PC-3 (cell line): Measurements from ENCODE around the gene TSPYL4. TPM values are rescaled to one million over a fixed set of nuclear protein-coding genes. Genes with fewer than 3 reads are reported as not detected.

Experiments used
- ATAC-seq: fragments of 200-7000 bp; cut with Tn5 transposase; 2 replicates; pipeline ENCODE4 v1.9.1; 2020; ENCODE audit warnings: mild to moderate bottlenecking, moderate library complexity
- BruUV-seq: library from RNA; stranded (reverse); fragments of 400-500 nt; replicated peaks from 2 replicates; lab custom pipeline; 2021; lab: Mats Ljungman, UMichigan
- CTCF ChIA-PET: fragments of 300-600 bp; sonication (Branson Sonifier 250); formaldehyde crosslinking; loops from one replicate; lab custom pipeline; 2022; ENCODE audit warnings: antibody characterized with exemption; lab: Charles Lee
- POLR2A ChIA-PET: fragments of 300-600 bp; sonication (Branson Sonifier 250); formaldehyde crosslinking; loops from one replicate; lab custom pipeline; 2022; ENCODE audit warnings: antibody characterized with exemption; ENCODE audit not compliant: unreplicated experiment; lab: Charles Lee
- DNase-seq: peaks from one replicate; pipeline ENCODE4 v3.0.0-alpha.2; 2015
- H2AFZ ChIP-seq: fragments of 300-600 bp; sonication (generic); 2 replicates; pipeline ENCODE4 v1.6.0; 2016; ENCODE audit warnings: antibody characterized with exemption, low read length
- H3F3A ChIP-seq: fragments of 300-600 bp; sonication (generic); one replicate; pipeline ENCODE4 v1.6.0; 2017; ENCODE audit warnings: antibody characterized with exemption, low read length, control low read depth, mild to moderate bottlenecking; ENCODE audit not compliant: unreplicated experiment
- H3K27ac ChIP-seq: fragments of 300-600 bp; sonication (generic); 2 replicates; pipeline ENCODE4 v1.5.1; 2016; ENCODE audit warnings: mild to moderate bottlenecking, low read length
- H3K27me3 ChIP-seq: fragments of 300-600 bp; sonication (generic); 2 replicates; pipeline ENCODE4 v1.6.1; 2016; ENCODE audit warnings: low read length, mixed read lengths
- H3K36me3 ChIP-seq: fragments of 300-600 bp; sonication (generic); 2 replicates; pipeline ENCODE4 v1.6.1; 2016; ENCODE audit warnings: low read depth, mixed run types, low read length, mixed read lengths
- H3K4me1 ChIP-seq: fragments of 300-600 bp; sonication (generic); 2 replicates; pipeline ENCODE4 v1.5.1; 2016; ENCODE audit warnings: low read length; ENCODE audit not compliant: insufficient read depth
- H3K4me2 ChIP-seq: fragments of 300-600 bp; sonication (generic); 2 replicates; pipeline ENCODE4 v1.6.0; 2016; ENCODE audit warnings: low read length
- H3K4me3 ChIP-seq: fragments of 300-600 bp; sonication (generic); 2 replicates; pipeline ENCODE4 v1.5.1; 2016; ENCODE audit warnings: mild to moderate bottlenecking, low read length, mixed read lengths
- H3K79me2 ChIP-seq: fragments of 300-600 bp; sonication (generic); 2 replicates; pipeline ENCODE4 v1.6.1; 2017; ENCODE audit warnings: low read length, mixed read lengths
- H3K9ac ChIP-seq: fragments of 300-600 bp; sonication (generic); 2 replicates; pipeline ENCODE4 v1.6.0; 2016; ENCODE audit warnings: mild to moderate bottlenecking, low read length
- H3K9me2 ChIP-seq: fragments of 300-600 bp; sonication (generic); replicated peaks from 2 replicates; pipeline ENCODE4 v1.6.1; 2016; ENCODE audit warnings: mixed run types, low read length, mixed read lengths
- H3K9me3 ChIP-seq: fragments of 300-600 bp; sonication (generic); 2 replicates; pipeline ENCODE4 v1.6.1; 2016; ENCODE audit warnings: low read length, mixed read lengths
- H4K20me1 ChIP-seq: fragments of 300-600 bp; sonication (generic); 2 replicates; pipeline ENCODE4 v1.6.1; 2016; ENCODE audit warnings: low read length, mixed read lengths
- EZH2 ChIP-seq: fragments of 300-600 bp; sonication (generic); IDR thresholded peaks from one replicate; pipeline ENCODE4 v1.6.1; 2017; ENCODE audit warnings: antibody characterized with exemption, mild to moderate bottlenecking, low read length; ENCODE audit not compliant: unreplicated experiment
- EZH2phosphoT487 ChIP-seq: fragments of 300-600 bp; sonication (generic); IDR thresholded peaks from 2 replicates; pipeline ENCODE4 v1.6.1; 2018; ENCODE audit warnings: mild to moderate bottlenecking, antibody characterized with exemption, low read length, borderline replicate concordance
- intact Hi-C: fragments of 100-400 bp; cut with micrococcal nuclease; formaldehyde crosslinking; loops from 2 replicates; pipeline ENCODE4 v1.9.0; 2023
- total RNA-seq: library from RNA; depleted of rRNA; stranded (reverse); fragments of >200 nt; gene quantifications from 2 replicates; pipeline ENCODE4 v1.2.3, GENCODE V29; 2014
- TF ChIP-seq, protein P1 (sequence below): fragments of 300-600 bp; sonication (generic); conservative IDR thresholded peaks from 2 replicates; pipeline ENCODE4 v1.5.1; 2017; ENCODE audit warnings: antibody characterized with exemption, low read depth, mild to moderate bottlenecking, low read length

The TSPYL4 gene
- total RNA-seq, 1 experiment from 2014 or later, result 8.0 TPM

DNA sequence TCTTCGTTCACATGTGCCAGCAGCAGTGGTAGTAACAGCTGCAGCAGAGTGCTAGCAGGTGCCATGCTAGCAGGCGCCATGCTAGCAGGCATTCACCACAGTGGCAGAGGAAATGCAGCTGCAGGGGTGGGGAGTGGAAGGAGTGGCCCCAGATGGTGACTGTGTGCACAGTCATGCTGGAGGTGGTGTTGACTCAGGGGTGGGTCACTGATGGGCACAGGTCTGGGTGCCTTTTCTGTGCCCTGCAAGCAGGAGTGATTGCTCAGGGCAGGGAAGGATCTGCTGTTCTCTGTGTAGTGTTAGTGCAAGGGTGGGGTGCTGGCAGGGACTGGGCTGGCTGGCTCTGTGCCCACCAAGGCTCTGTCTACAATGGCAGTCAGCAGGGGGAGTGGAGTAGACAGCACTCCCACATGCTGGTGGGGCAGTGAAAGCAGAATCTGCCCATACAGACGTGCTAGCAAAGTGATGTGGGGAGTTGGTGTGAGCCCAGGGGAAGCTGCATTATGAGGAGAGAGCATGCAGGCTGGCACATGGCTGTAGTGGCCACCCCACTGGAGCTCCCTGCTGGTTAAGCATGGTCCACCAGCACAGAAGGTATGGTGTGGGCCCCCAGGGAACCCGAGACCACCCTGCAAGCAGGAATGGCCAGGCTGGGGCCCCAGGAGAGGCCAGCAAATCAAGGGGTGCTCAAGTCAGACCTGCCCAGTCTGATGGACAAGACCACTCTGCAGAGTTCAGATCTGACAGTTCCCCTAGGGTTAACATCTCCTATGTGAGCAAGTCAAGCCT, 11.4 kb upstream of the TSPYL4 start:
- H3K9ac ChIP-seq, result no peak overlapping the region
- H3K4me2 ChIP-seq, result peak overlapping the region; percentile 18; the same call in 1 of the 2 replicates
- H3K9me3 ChIP-seq, result no peaks in the 10 kb centered on the region
- intact Hi-C loops, result loop anchor here (5.0 kb wide), 1 partner anchor 267 kb away; no protein-coding TSS in a partner anchor
- peak overlapping the region; percentile 35; the same call in 1 of the 2 replicates for H3K27ac ChIP-seq
- no peak overlapping the region for H3K4me3 ChIP-seq
- ATAC-seq, result peak; percentile 92
- 0 out of 2 replicates have a peak, but pooled peaks cover 4% of the 10 kb centered on the region for H3K79me2 ChIP-seq
- POLR2A ChIA-PET, result no interaction called here
- peaks cover 13% of the 10 kb centered on the region for H3K4me1 ChIP-seq
- TF ChIP-seq EZH2 (no peak), EZH2phosphoT487 (no peak)
- TF ChIP-seq, protein P1, sequence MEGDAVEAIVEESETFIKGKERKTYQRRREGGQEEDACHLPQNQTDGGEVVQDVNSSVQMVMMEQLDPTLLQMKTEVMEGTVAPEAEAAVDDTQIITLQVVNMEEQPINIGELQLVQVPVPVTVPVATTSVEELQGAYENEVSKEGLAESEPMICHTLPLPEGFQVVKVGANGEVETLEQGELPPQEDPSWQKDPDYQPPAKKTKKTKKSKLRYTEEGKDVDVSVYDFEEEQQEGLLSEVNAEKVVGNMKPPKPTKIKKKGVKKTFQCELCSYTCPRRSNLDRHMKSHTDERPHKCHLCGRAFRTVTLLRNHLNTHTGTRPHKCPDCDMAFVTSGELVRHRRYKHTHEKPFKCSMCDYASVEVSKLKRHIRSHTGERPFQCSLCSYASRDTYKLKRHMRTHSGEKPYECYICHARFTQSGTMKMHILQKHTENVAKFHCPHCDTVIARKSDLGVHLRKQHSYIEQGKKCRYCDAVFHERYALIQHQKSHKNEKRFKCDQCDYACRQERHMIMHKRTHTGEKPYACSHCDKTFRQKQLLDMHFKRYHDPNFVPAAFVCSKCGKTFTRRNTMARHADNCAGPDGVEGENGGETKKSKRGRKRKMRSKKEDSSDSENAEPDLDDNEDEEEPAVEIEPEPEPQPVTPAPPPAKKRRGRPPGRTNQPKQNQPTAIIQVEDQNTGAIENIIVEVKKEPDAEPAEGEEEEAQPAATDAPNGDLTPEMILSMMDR, result no peak
- DNase-seq, result peak; percentile 76
- CTCF ChIA-PET, result no interaction called here
- no peak overlapping the region for H2AFZ ChIP-seq
- H3K27me3 ChIP-seq, result no peaks in the 10 kb centered on the region
- no TSS peak for BruUV-seq
- no peaks in the 10 kb centered on the region for H3K36me3 ChIP-seq
- H3F3A ChIP-seq, result no peaks in the 10 kb centered on the region
- no peaks in the 10 kb centered on the region for H3K9me2 ChIP-seq
- no peaks in the 10 kb centered on the region for H4K20me1 ChIP-seq

DNA sequence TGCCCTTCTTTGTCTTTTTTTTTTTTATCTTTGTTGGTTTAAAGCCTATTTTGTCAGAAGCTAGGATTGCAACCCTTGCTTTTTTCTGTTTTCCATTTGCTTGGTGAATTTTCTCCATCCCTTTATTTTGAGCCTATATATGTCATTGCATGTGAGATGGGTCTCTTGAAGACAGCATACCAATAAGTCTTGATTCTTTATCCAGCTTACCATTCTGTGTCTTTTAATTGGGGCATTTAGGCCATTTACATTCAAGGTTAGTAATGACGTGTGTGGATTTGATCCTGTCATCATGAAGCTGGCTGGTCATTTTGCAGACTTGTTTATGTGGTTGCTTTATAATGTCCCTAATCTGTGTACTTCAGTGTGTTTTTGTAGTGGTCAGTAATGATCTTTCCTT, 9.5 kb upstream of the TSPYL4 start:
- H3K9me2 ChIP-seq, result no peaks in the 10 kb centered on the region
- CTCF ChIA-PET, result no interaction called here
- H3K79me2 ChIP-seq, result 0 out of 2 replicates have a peak, but pooled peaks cover 4% of the 10 kb centered on the region
- no peak overlapping the region for H3K27ac ChIP-seq
- H3K9ac ChIP-seq, result no peak overlapping the region
- H4K20me1 ChIP-seq, result no peaks in the 10 kb centered on the region
- no TSS peak for BruUV-seq
- H3K27me3 ChIP-seq, result no peaks in the 10 kb centered on the region
- POLR2A ChIA-PET, result no interaction called here
- peaks cover 13% of the 10 kb centered on the region for H3K4me1 ChIP-seq
- TF ChIP-seq EZH2phosphoT487 (no peak), EZH2 (no peak)
- H3K36me3 ChIP-seq, result no peaks in the 10 kb centered on the region
- no peak overlapping the region for H3K4me2 ChIP-seq
- H2AFZ ChIP-seq, result no peak overlapping the region
- DNase-seq, result no peak
- H3F3A ChIP-seq, result no peaks in the 10 kb centered on the region
- H3K4me3 ChIP-seq, result no peak overlapping the region
- H3K9me3 ChIP-seq, result no peaks in the 10 kb centered on the region
- intact Hi-C loops, result no loop called here
- ATAC-seq, result no peak

DNA sequence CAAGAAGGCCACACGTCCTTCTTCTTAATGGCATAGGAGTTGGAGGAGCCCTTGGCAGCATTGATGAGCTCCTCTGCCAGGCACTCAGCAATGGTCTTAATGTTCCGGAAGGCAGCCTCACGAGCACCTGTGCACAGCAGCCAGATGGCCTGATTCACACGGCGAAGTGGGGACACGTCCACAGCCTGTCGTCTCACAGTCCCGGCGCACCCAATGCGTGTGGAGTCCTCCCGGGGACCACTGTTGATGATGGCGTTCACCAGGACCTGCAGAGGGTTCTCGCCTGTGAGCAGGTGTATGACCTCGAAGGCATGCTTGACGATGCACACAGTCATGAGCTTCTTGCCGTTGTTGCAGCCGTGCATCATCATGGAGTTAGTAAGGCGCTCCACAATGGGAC, 4.6 kb upstream of the TSPYL4 start:
- no peaks in the 10 kb centered on the region for H4K20me1 ChIP-seq
- H3K79me2 ChIP-seq, result peaks cover 11% of the 10 kb centered on the region
- H3K4me2 ChIP-seq, result no peak overlapping the region
- no peak overlapping the region for H3K27ac ChIP-seq
- no peaks in the 10 kb centered on the region for H3F3A ChIP-seq
- DNase-seq, result no peak
- ChIA-PET POLR2A (no interaction called here), CTCF (no interaction called here)
- H3K9ac ChIP-seq, result no peak overlapping the region
- ATAC-seq, result no peak
- no peaks in the 10 kb centered on the region for H3K9me3 ChIP-seq
- H3K4me1 ChIP-seq, result no peaks in the 10 kb centered on the region
- H3K36me3 ChIP-seq, result no peaks in the 10 kb centered on the region
- TF ChIP-seq, protein P1, result no peak
- no peak for TF ChIP-seq EZH2phosphoT487
- no peak for TF ChIP-seq EZH2
- H3K9me2 ChIP-seq, result no peaks in the 10 kb centered on the region
- intact Hi-C loops, result no loop called here
- no TSS peak for BruUV-seq
- H2AFZ ChIP-seq, result no peak overlapping the region
- H3K27me3 ChIP-seq, result no peaks in the 10 kb centered on the region
- no peak overlapping the region for H3K4me3 ChIP-seq
